PC-3 (cell line): ENCODE data around the gene CENPV.

ENCODE experiments used
- EZH2 ChIP-seq: fragments of 300-600 bp; sonication (generic); IDR thresholded peaks from one replicate; pipeline ENCODE4 v1.6.1; 2017; ENCODE audit warnings: antibody characterized with exemption, mild to moderate bottlenecking, low read length; ENCODE audit not compliant: unreplicated experiment
- EZH2phosphoT487 ChIP-seq: fragments of 300-600 bp; sonication (generic); IDR thresholded peaks from 2 replicates; pipeline ENCODE4 v1.6.1; 2018; ENCODE audit warnings: mild to moderate bottlenecking, antibody characterized with exemption, low read length, borderline replicate concordance
- TF ChIP-seq, protein P1 (sequence below): fragments of 300-600 bp; sonication (generic); conservative IDR thresholded peaks from 2 replicates; pipeline ENCODE4 v1.5.1; 2017; ENCODE audit warnings: antibody characterized with exemption, low read depth, mild to moderate bottlenecking, low read length

GRCh38 chr17:16298140-16298662 is 55.1 kb downstream of the CENPV start:
- TF ChIP-seq, protein P1, sequence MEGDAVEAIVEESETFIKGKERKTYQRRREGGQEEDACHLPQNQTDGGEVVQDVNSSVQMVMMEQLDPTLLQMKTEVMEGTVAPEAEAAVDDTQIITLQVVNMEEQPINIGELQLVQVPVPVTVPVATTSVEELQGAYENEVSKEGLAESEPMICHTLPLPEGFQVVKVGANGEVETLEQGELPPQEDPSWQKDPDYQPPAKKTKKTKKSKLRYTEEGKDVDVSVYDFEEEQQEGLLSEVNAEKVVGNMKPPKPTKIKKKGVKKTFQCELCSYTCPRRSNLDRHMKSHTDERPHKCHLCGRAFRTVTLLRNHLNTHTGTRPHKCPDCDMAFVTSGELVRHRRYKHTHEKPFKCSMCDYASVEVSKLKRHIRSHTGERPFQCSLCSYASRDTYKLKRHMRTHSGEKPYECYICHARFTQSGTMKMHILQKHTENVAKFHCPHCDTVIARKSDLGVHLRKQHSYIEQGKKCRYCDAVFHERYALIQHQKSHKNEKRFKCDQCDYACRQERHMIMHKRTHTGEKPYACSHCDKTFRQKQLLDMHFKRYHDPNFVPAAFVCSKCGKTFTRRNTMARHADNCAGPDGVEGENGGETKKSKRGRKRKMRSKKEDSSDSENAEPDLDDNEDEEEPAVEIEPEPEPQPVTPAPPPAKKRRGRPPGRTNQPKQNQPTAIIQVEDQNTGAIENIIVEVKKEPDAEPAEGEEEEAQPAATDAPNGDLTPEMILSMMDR = no peak
- TF ChIP-seq EZH2 = no peak
- no peak for TF ChIP-seq EZH2phosphoT487
